ENCODE results near the gene PLCD1. TPM values are rescaled to one million over a fixed set of nuclear protein-coding genes. Genes with fewer than 3 reads are reported as not detected.

PLCD1 gene
- total RNA-seq, 2 experiments from 2014 or later = 17.3 to 17.6 TPM

DNA sequence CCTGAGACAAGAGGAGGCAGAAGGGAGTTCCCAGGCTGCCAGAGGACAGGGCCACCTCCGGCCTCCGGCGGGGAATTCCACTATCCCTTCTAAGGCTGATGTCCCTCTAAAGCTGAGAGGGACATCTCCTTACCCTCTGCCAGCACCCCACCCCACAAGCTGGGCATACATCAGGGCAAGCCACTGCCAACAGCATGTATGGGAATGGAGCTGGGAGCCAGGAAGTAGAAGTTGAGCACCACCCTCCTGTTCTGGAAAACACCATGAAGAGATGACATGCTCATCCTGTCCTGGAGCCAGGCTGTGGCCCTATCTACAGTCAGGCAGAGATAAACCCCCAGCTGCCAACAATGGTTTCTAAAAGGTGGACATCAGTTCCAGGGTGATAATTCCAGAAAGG lies 7.1 kb downstream of the PLCD1 start:
- Mint-ChIP-seq H3K36me3 (peaks cover 12% of the 10 kb centered on the region), H3K9me3 (no peaks in the 10 kb centered on the region), H3K4me1 (ENCODE audit: low read depth) (peaks cover 24% of the 10 kb centered on the region), H3K27me3 (no peaks in the 10 kb centered on the region), H3K4me3 (no peak overlapping the region), H3K27ac (no peak overlapping the region)
- intact Hi-C loops (cut with micrococcal nuclease) = no loop called here
- ChIA-PET CTCF (interaction anchor here (1.3 to 1.8 kb wide), 4 partner anchors 15 to 48 kb away, joined by 3 to 4 read pairs (median 4); partner anchors contain the start of gene DLEC1), POLR2A (interaction anchor here (1.3 kb wide), 1 partner anchor 28 kb away, joined by 5 read pairs; no protein-coding TSS in a partner anchor)
- peak; percentile 7 for DNase-seq

- H3K4me3 Mint-ChIP-seq = no peak overlapping the region
- intact Hi-C loops (cut with micrococcal nuclease) = no loop called here
- no peak for DNase-seq
- H3K4me1 Mint-ChIP-seq (ENCODE audit: low read depth) = peaks cover 24% of the 10 kb centered on the region
- H3K27me3 Mint-ChIP-seq = no peaks in the 10 kb centered on the region
- POLR2A ChIA-PET = no interaction called here
- CTCF ChIA-PET = interaction anchor here (1.2 to 1.5 kb wide), 2 partner anchors 16 to 18 kb away, joined by 3 to 4 read pairs; no protein-coding TSS in a partner anchor
- H3K27ac Mint-ChIP-seq = no peak overlapping the region
- peaks cover 8% of the 10 kb centered on the region for H3K9me3 Mint-ChIP-seq
- peaks cover 21% of the 10 kb centered on the region for H3K36me3 Mint-ChIP-seq
Measured at GRCh38 chr3:38021196-38021595, 8.2 kb downstream of the PLCD1 start.

DNA sequence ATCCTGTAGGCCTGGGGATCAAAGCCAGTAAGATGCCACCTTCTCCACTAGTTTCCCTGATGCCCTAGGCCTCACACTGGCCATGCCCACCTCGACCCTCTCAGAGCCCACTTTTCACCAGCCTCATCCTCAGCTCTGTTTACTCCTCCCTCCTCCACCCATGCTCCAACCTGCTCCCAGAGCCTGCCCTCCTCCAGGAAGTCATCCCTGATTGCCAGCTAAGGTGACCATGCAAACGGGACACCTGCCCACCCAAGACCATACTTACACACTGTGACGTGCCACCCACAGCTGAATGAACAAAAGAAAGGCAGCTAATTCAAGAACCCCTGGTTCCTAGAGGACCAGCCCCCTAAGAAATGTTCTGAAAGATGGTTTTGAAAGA lies 9.1 kb downstream of the PLCD1 start:
- Mint-ChIP-seq H3K9me3 (peaks cover 12% of the 10 kb centered on the region), H3K4me3 (no peak overlapping the region), H3K27ac (no peak overlapping the region), H3K36me3 (peaks cover 28% of the 10 kb centered on the region), H3K4me1 (ENCODE audit: low read depth) (peaks cover 18% of the 10 kb centered on the region), H3K27me3 (no peaks in the 10 kb centered on the region)
- intact Hi-C loops (cut with micrococcal nuclease) = no loop called here
- ChIA-PET POLR2A (no interaction called here), CTCF (interaction anchor here (1.2 to 1.5 kb wide), 2 partner anchors 15 to 17 kb away, joined by 3 to 4 read pairs; no protein-coding TSS in a partner anchor)
- no peak for DNase-seq

DNA sequence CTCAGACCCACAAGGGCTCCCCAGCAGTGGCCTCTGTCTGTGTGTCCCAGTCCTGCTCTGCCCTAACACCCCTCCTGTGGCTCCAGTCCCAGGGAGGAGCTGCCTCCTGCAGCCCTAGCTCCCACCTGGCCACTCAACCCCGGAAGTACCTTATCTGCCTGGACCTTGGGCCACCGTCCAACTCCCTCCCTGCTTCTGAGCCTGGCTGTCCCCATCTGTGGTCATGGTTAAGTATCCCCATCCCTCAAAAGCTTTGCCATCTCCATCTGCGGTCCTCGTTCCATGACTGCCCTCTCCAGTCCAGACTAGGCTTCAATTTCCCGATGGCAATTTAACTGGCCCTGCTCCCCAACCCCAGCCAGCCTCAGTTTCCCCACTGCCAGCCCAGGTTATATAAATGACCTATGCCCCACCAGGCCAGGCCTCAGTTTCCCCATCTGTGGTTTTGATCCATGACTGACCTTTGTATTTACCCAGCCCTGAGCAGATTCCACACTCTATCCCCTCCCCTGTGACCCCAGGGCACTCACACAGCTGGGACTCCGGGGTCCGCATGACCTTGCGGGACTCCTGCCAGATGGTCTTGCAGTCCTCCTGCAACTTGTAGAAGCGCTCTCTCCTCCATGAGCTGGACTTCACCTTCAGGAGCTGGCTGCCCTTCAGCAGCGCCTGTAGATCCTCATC lies 9.6 kb downstream of the PLCD1 start:
- ChIA-PET POLR2A (no interaction called here), CTCF (interaction anchor here (1.2 to 1.5 kb wide), 2 partner anchors 15 to 16 kb away, joined by 3 to 4 read pairs; no protein-coding TSS in a partner anchor)
- Mint-ChIP-seq H3K27me3 (no peaks in the 10 kb centered on the region), H3K4me1 (ENCODE audit: low read depth) (peaks cover 15% of the 10 kb centered on the region), H3K9me3 (peaks cover 12% of the 10 kb centered on the region), H3K36me3 (peaks cover 32% of the 10 kb centered on the region), H3K4me3 (no peak overlapping the region), H3K27ac (no peak overlapping the region)
- DNase-seq = peak; percentile 7
- intact Hi-C loops (cut with micrococcal nuclease) = no loop called here

DNA sequence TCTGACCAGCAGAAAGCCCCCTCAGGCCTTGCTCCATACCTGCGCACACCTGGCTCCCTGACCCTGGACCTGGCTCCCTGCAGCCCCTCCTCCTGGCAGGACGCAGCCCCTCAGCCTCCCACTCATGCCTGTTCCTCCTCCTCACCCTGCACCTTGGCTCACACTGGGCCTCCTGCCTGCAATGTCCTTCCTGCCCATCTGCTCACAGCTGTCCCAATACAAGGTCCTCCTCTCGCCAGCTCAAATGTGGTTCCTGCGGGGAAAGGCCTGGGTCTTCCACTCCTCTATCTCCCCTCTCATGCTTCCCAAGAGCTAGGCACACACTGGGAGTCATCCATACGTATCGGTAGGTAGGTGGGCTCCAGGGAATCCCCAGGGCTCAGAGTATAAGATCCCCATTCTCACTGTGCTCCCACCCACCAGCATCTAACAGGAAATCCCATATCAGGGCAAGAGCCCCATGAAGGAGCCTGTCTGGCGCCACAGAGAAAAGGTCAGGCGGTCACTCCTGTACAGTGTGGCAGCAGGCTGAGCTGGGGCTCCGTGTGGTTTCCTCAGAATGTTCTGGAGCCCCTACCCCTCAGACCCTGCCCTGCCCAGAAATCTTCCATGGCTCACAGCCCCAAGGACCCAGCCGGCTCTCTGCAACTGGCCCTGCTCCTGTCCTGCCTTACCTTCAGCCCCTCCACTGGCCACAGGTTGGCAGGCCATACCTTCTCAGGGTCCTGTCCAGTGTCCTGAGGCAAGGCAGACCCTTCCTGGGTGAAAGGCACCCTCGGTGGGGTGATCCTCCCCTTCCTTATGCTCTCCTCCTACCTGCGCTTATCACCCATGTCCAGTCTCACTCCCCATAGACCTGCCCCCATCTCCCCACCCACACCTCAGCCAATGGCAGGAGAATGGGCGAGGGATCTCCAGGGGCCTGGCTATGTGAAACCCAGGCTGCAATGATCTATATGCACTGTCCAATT lies 10.9 kb downstream of the PLCD1 start:
- ChIA-PET POLR2A (interaction anchor here (1.1 kb wide), 1 partner anchor 10 kb away, joined by 3 read pairs; no protein-coding TSS in a partner anchor), CTCF (no interaction called here)
- H3K27ac Mint-ChIP-seq = no peak overlapping the region
- peaks cover 11% of the 10 kb centered on the region for H3K4me1 Mint-ChIP-seq (ENCODE audit: low read depth)
- no peak overlapping the region for H3K4me3 Mint-ChIP-seq
- intact Hi-C loops (cut with micrococcal nuclease) = no loop called here
- peaks cover 12% of the 10 kb centered on the region for H3K9me3 Mint-ChIP-seq
- no peaks in the 10 kb centered on the region for H3K27me3 Mint-ChIP-seq
- peak; percentile 7 for DNase-seq
- peaks cover 32% of the 10 kb centered on the region for H3K36me3 Mint-ChIP-seq

- Mint-ChIP-seq H3K4me1 (ENCODE audit: low read depth) (peaks cover 5% of the 10 kb centered on the region), H3K9me3 (peaks cover 12% of the 10 kb centered on the region), H3K27me3 (no peaks in the 10 kb centered on the region), H3K36me3 (peaks cover 32% of the 10 kb centered on the region), H3K27ac (no peak overlapping the region), H3K4me3 (no peak overlapping the region)
- ChIA-PET POLR2A (interaction anchor here (1.1 kb wide), 1 partner anchor 9 kb away, joined by 3 read pairs; no protein-coding TSS in a partner anchor), CTCF (no interaction called here)
- no peak for DNase-seq
- intact Hi-C loops (cut with micrococcal nuclease) = no loop called here
Measured at GRCh38 chr3:38017445-38018295, 11.8 kb downstream of the PLCD1 start.

DNA sequence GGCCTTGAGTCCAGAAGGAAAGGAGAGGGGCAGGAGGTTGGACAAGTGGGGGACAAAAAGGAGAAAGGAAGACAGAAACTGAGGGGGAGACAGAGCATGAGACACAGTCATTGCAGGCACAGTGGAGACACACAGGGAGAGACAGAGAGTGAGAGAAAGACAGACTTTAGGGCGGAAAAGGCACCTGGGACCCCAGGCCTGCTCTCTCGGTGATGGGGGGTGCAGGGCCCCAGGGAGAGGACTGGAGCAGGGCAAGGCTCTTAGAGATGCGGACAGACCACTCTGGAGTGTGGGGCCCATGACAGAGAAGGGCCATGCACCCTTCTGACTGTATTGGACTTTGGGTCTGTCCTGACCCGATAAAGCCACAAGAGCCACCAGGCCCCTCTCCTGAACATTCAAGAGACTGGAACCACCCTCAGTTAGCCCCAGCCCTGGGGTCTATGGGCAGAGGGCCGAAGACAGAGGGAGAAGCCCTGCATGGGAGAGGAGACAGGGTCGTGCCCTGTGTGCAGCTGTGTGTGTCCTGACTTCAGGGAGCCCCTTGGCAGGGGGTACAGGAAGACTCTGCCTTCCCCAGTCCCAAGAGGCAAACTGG lies 12.5 kb downstream of the PLCD1 start:
- Mint-ChIP-seq H3K36me3 (peaks cover 32% of the 10 kb centered on the region), H3K9me3 (peaks cover 12% of the 10 kb centered on the region), H3K27me3 (no peaks in the 10 kb centered on the region), H3K27ac (no peak overlapping the region), H3K4me1 (ENCODE audit: low read depth) (peaks cover 3% of the 10 kb centered on the region), H3K4me3 (no peak overlapping the region)
- POLR2A ChIA-PET = interaction anchor here (1.1 kb wide), 1 partner anchor 8 kb away, joined by 3 read pairs; no protein-coding TSS in a partner anchor
- CTCF ChIA-PET = no interaction called here
- intact Hi-C loops (cut with micrococcal nuclease) = no loop called here
- no peak for DNase-seq

GRCh38 chr3:38016410-38016809 lies 13.0 kb downstream of the PLCD1 start:
- no peak overlapping the region for H3K4me3 Mint-ChIP-seq
- H3K27me3 Mint-ChIP-seq = no peaks in the 10 kb centered on the region
- intact Hi-C loops (cut with micrococcal nuclease) = no loop called here
- DNase-seq = no peak
- ChIA-PET POLR2A (no interaction called here), CTCF (no interaction called here)
- H3K36me3 Mint-ChIP-seq = peaks cover 32% of the 10 kb centered on the region
- H3K4me1 Mint-ChIP-seq (ENCODE audit: low read depth) = no peaks in the 10 kb centered on the region
- no peak overlapping the region for H3K27ac Mint-ChIP-seq
- H3K9me3 Mint-ChIP-seq = peaks cover 12% of the 10 kb centered on the region

GRCh38 chr3:38015984-38016383 lies 13.5 kb downstream of the PLCD1 start:
- CTCF ChIA-PET = no interaction called here
- intact Hi-C loops (cut with micrococcal nuclease) = no loop called here
- no peaks in the 10 kb centered on the region for H3K27me3 Mint-ChIP-seq

DNA sequence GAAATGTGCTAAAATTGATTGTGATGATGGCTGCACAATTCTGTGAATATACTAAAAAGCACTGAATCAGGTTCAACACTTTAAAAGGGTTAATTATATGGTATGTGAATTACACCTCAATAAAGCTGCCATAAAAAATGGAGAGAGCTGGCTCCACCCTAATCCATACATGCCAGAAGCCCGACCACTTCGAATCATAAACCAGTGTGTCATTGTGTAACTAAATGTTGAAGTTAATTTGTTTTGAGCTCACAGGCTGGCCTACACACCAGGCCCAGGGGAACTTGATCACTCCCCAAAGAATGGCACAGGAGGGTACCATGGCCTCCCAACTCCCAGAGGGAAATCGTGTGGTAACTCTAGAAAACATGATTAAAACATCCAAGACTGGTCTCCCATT lies 14.0 kb downstream of the PLCD1 start:
- ChIA-PET POLR2A (no interaction called here), CTCF (interaction anchor here (1.4 kb wide), 1 partner anchor 12 kb away, joined by 4 read pairs; no protein-coding TSS in a partner anchor)

More at GRCh38 chr3:38015984-38016383, 13.5 kb downstream of the PLCD1 start:
- H3K27ac Mint-ChIP-seq = no peak overlapping the region
- POLR2A ChIA-PET = no interaction called here
- DNase-seq = no peak
- peaks cover 12% of the 10 kb centered on the region for H3K9me3 Mint-ChIP-seq
- no peak overlapping the region for H3K4me3 Mint-ChIP-seq
- H3K4me1 Mint-ChIP-seq (ENCODE audit: low read depth) = no peaks in the 10 kb centered on the region
- H3K36me3 Mint-ChIP-seq = peaks cover 32% of the 10 kb centered on the region

DNA sequence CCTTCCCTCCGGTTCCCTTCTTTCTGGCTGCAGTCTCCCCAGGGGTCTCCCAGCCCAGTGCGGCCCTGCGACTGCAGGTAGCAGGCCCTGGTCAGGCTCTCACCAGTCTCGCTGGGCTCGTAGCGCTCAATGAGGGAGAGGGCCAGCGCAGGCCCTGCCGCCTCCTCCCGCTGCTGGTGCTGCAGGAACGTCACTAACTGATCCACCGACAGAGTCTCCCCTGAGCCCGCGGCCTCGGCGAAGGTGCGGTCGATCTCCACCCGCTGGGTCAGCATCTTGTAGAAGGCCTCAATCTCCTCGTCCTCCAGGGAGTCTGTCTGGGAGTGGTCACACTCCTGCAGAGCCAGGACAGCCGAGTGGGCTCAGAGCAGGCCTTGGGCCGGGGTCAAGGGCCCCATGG lies 18.3 kb downstream of the PLCD1 start:
- Mint-ChIP-seq H3K4me3 (no peak overlapping the region), H3K27ac (no peak overlapping the region), H3K9me3 (peaks cover 3% of the 10 kb centered on the region), H3K27me3 (no peaks in the 10 kb centered on the region), H3K36me3 (peaks cover 12% of the 10 kb centered on the region), H3K4me1 (ENCODE audit: low read depth) (no peaks in the 10 kb centered on the region)
- DNase-seq = no peak
- CTCF ChIA-PET = interaction anchor here (1.4 kb wide), 1 partner anchor 14 kb away, joined by 4 read pairs; no protein-coding TSS in a partner anchor
- POLR2A ChIA-PET = interaction anchor here (0.9 kb wide), 1 partner anchor 27 kb away, joined by 3 read pairs; no protein-coding TSS in a partner anchor
- intact Hi-C loops (cut with micrococcal nuclease) = no loop called here

More for the DNA sequence above, 14.0 kb downstream of the PLCD1 start:
- Mint-ChIP-seq H3K4me3 (no peak overlapping the region), H3K27me3 (no peaks in the 10 kb centered on the region), H3K9me3 (peaks cover 12% of the 10 kb centered on the region), H3K4me1 (ENCODE audit: low read depth) (no peaks in the 10 kb centered on the region), H3K27ac (no peak overlapping the region), H3K36me3 (peaks cover 32% of the 10 kb centered on the region)
- DNase-seq = no peak
- intact Hi-C loops (cut with micrococcal nuclease) = no loop called here
